GM19351 (cell line): ENCODE results near the gene FAM53B.

Experiments
- ATAC-seq: cut with Tn5 transposase; IDR thresholded peaks from one replicate; pipeline ENCODE4 v1.9.1; 2021; ENCODE audit warnings: mild to moderate bottlenecking, moderate library complexity; ENCODE audit not compliant: unreplicated experiment

Gene FAM53B

DNA sequence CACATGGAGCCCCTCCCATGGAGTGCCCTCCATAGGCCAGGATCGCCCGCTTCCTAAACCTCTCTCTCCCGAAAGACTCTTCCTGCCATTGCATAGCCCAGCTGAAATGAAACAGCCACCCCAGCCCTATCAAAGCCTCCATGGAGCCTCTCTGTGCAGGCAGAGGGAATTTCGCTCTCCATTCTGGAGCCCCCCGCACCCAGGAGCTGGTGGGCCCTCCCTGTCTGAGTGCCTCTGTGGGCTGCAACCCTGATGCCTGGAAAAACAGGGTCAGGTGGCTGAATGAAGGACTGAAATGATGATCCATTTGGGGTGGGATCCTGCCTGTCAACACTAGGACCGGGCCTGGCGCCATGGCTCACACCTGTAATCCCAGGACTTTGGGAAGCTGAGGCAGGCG is 106.4 kb downstream of the FAM53B start:
- ATAC-seq = no peak

GRCh38 chr10:124637091-124637700 is 107.0 kb downstream of the FAM53B start:
- ATAC-seq = no peak

- ATAC-seq = no peak
Observed at GRCh38 chr10:124636271-124636995, 107.7 kb downstream of the FAM53B start.

- ATAC-seq = no peak
Observed at GRCh38 chr10:124632566-124632965, 111.6 kb downstream of the FAM53B start.

DNA sequence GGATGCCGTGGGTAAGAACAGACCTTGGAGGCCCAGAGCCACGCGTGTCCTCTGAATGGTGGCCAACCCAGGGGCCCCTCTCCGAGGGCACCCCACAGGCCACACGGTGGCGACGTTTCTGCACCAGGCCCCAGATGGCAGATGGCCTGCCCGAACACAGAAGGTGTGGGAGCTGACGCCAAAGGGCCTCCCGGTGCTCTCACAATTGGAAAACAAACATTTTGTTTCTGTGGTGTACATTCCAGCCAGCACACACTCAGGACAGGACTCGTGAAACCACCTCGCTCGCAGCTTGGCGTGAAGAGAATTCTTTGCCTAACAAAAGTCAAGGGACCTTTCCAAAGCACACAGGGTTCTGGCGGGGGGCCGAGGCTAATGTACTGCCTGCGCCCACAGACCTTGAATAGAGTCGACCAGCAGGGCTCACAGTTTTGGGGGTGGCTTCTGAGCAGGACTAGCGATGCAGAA is 112.1 kb downstream of the FAM53B start:
- ATAC-seq = no peak

DNA sequence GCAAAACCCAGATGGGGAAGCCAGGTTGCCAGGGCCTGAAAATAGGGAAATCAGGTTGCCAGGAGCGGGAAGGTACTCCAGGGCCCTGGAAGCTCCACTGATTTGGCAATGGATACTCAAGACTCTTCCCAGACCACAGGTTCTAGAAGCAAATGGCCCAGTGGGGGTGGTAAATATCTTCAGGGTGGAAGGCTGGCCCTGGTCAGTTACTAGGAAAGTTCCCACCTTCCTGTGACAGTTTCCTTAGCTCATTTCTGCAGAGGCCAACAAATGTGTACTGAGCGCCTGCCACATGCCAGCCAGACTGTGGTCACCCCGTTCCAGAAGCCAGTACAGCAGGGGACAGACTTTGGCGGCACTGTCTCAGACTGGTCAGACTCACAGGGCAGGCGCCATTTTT is 113.6 kb downstream of the FAM53B start:
- no peak for ATAC-seq

GRCh38 chr10:124629842-124630241 is 114.3 kb downstream of the FAM53B start:
- ATAC-seq = no peak

DNA sequence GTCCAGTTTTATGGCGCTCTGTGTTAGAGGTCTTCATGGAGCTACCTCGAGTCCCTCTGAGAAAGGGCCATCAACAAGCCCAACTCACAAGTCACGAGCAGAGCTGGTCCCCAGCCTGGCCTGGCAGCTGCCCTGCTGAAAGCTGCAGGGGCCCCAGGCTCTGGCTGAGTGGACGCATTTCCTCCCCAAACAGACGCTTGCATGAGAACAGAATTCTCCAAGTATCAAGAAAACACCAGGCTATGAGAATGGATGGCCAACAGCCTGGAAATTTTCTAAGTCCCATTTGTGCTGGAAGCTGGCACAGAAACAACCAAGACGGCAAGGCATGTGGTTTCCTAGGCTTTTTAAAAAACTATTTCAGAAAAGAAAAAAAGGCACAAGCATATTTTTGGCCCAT is 114.8 kb downstream of the FAM53B start:
- no peak for ATAC-seq

- no peak for ATAC-seq
Observed at GRCh38 chr10:124628676-124629021, 115.5 kb downstream of the FAM53B start.

DNA sequence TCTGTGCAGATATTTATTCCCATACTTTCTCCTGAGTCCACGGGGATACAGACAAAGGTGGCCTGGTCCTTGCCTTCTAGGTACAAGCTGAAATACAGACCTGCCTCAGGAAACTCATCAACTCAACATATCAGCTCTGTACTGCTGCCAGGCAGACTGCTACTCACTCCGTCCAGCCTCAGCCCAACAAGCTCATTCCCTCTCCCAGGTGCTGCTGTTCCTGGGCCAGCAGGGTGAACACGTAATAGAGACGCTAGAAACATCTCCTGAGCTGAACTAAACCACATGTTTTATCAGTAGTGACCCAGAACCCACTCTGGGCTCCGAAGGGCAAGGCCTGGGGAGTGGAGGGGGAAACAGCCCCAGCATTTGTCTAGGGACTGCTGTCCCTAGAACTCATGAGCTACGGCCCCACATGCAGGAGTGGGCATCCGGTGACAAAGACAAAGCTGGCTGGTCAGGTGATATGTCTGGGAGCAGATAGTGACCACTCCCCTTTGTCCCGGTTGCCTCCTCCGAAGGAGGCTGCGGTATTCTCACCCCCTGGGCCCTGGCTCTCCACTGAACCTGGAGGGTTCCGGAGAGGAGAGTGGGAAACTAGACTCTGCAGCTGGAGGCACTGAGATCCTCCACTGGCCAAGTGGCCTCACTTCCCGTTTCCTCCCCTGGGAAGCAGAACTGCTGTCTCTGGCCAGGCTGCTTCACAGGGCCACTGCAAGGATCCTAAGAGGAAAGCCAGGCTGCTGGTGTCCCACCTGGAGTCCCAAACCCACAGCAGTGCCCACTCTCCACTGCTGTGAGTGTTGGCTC is 116.1 kb downstream of the FAM53B start:
- no peak for ATAC-seq

DNA sequence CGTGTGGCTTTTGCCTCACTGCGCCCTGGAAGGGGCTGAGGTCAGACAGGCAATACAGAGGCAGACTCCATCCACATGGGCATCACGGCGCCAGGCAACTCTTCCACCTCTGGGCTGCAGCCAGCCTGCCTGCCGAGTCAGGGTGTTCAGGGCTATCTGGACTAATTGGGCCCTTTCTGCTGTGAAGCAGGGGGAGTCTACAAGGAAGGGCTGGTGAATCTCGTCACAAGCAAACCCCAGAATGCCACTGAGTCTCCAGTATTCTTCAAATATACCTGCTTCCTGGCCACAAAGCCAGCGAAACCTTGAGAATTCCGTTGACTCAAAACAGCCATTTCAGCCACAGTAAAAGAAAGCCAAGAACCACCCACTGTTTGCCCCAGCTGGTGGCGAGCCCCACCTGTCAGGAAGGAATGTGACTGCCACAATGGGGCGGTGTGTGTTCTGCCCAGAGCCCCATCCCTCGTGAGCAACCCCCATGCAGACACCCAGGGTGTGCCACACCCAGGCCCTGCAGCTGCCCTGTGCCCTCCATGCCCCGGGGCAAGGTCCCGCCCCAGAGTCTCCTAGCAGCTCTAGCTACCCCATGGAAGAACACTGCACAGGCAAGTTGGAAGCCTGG is 117.3 kb downstream of the FAM53B start:
- peak; percentile 80 for ATAC-seq

- no peak for ATAC-seq
Observed at GRCh38 chr10:124625831-124626238, 118.3 kb downstream of the FAM53B start.

DNA sequence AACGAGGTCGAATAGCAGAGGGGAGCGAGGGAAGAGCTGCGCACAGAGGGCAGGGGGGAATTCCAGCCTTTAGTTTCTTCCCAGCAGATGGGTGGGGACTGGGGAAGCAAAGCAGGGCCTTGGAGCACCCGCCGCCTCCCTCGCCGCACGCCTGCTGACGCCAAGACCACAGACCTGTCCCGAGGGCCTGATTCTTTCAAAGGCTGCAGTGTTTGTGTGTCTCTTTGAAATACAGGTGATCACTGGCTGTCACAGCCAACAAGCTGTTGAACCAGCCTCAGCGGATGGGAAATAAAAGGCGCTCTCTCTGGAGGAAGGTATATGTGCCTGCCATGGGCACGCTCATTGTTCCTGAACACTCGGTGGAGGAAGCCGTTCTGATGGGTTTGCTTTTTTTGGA is 119.3 kb downstream of the FAM53B start:
- no peak for ATAC-seq

- no peak for ATAC-seq
Observed at GRCh38 chr10:124624466-124624865, 119.7 kb downstream of the FAM53B start.

- no peak for ATAC-seq
Observed at GRCh38 chr10:124624006-124624405, 120.2 kb downstream of the FAM53B start.

DNA sequence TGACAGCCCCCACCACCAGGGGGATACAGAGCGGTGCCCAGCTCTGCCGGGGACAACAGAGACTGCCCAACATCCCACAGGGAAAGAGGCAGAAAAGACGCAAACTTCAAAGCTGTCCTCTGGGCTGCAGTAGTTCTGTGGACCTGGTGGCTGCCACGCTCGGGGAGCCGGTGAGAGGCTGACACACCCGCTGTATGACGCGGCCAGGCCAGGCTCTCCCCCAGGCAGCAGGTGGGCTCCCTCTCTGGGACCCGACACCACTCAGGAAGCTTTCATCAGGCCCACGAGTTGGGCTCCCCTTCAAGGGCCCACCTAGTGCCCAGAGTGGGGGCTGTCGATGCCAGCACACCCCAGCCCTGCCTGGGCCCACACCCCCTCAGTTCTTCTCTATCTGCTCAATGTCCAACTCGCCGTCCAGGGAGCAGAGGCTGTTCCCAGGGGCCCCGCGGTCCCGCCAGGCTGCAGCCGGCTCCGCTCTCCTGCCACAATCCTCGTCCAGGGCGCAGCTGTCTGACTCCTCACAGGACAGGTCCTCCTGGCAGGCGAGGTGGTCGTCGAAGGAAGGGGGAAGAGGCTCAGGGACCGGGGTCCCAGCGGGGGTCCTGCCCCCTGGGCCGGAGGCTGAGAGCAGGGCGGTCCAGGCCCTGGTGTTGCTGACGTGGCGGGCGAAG is 121.2 kb downstream of the FAM53B start:
- ATAC-seq = no peak

DNA sequence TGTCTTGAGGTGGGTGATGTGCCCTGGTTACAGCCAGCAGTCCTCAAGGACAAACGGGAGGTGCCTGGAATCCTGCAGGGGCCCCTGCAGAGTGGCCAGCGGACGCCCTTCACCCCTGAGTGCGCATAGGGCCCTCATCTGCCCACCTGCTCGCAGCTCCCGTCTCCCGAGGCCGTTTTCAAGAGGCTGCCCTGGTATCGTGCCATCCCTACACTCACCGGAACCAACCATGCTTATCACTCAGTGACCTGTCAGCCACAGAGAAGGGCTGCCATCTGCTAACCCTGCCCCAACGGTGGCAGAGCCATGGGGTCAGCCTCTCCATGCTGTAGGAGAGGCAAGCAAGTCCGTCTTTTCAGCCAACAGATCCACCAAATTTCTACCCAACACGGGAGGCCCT is 122.0 kb downstream of the FAM53B start:
- no peak for ATAC-seq

- ATAC-seq = no peak
Observed at GRCh38 chr10:124621637-124622036, 122.5 kb downstream of the FAM53B start.

- peak; percentile 58 for ATAC-seq
Observed at GRCh38 chr10:124619802-124620490, 124.2 kb downstream of the FAM53B start.

GRCh38 chr10:124619195-124619594 is 125.0 kb downstream of the FAM53B start:
- peak; percentile 30 for ATAC-seq
